ENCODE results near the gene CTSH. TPM values are rescaled to one million over a fixed set of nuclear protein-coding genes. Genes with fewer than 3 reads are reported as not detected.

The CTSH gene
- total and polyA plus RNA-seq, 2 of the 13 experiments (the other 11 are each of a cell fraction or from before 2014, with no cell fraction given) = 265 to 653 TPM

GRCh38 chr15:78985859-78986475 lies 41.1 kb upstream of the CTSH start (continued):
- TF ChIP-seq ZNF609 (CRISPR knock-in tag; IDR thresholded peaks at IDR 0.05; ENCODE audit: borderline replicate concordance) (no peak), ZBTB10 (CRISPR knock-in tag; IDR thresholded peaks at IDR 0.05; ENCODE audit: borderline replicate concordance) (no peak), ZNF709 (CRISPR knock-in tag; IDR thresholded peaks at IDR 0.05) (no peak), ZNF234 (CRISPR knock-in tag; conservative IDR thresholded peaks at IDR 0.05) (no peak), JUN (CRISPR knock-in tag; IDR thresholded peaks at IDR 0.05) (no peak), RFX5 (IDR thresholded peaks at IDR 0.05; ENCODE audit: low read depth, low read length) (no peak), ZNF33B (CRISPR knock-in tag; IDR thresholded peaks at IDR 0.05) (no peak), CAMTA2 (CRISPR knock-in tag; IDR thresholded peaks at IDR 0.05; ENCODE audit: borderline replicate concordance) (no peak), ZNF30 (CRISPR knock-in tag; IDR thresholded peaks at IDR 0.05) (no peak), NR3C1 (CRISPR knock-in tag; IDR thresholded peaks at IDR 0.05) (no peak), ZBTB26 (CRISPR knock-in tag; IDR thresholded peaks at IDR 0.05; ENCODE audit: borderline replicate concordance) (peak; percentile 93), RAD51 (IDR thresholded peaks at IDR 0.05; ENCODE audit: borderline replicate concordance) (no peak), SRSF1 (optimal IDR thresholded peaks at IDR 0.05; ENCODE audit: low read depth, low read length) (no peak), HCFC1 (IDR thresholded peaks at IDR 0.05; ENCODE audit: low read depth, low read length) (no peak), FOXK1 (CRISPR knock-in tag; IDR thresholded peaks at IDR 0.05; ENCODE audit: borderline replicate concordance, low read depth) (0 out of 2 replicates have a peak, but pooled peaks have one; percentile 19), NAIF1 (CRISPR knock-in tag; IDR thresholded peaks at IDR 0.05; ENCODE audit: borderline replicate concordance) (no peak), FOXC1 (CRISPR knock-in tag; IDR thresholded peaks at IDR 0.05; ENCODE audit: borderline replicate concordance) (no peak), ZNF720 (CRISPR knock-in tag; IDR thresholded peaks at IDR 0.05) (no peak), TBX3 (IDR thresholded peaks at IDR 0.05; ENCODE audit: borderline replicate concordance) (peak; percentile 70; the same call in 1 of the 2 replicates), ZNF101 (CRISPR knock-in tag; IDR thresholded peaks at IDR 0.05; ENCODE audit: borderline replicate concordance, low read depth) (no peak), FOXA1 (IDR thresholded peaks at IDR 0.05) (0 out of 2 replicates have a peak, but pooled peaks have one; percentile 10), FOXA1 (CRISPR knock-in tag; IDR thresholded peaks at IDR 0.05) (no peak)
